ENCODE data around the gene FAM177B.
"Not testable (repeated sequence)": the region's sequence is repeated elsewhere in the genome, so short reads cannot be mapped to it uniquely, and the experiment has no call there.

Gene FAM177B

DNA sequence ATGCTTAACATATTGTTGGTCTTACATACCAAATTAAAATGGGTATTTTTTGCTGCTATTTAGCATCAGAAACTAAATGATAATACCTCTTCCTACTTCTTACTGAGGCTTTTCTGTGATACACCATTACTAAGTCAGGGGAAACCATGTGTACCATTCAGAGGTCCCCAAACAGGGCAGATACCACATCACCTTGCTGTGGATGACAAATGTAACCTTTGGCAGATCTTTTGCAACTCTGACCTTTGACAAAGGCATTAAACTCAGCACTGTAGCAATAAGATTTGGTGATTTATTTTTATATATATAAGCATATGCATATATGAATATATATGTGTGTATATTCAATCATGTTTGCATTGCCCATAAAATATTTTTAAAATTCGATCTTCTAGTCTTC, 2.9 kb downstream of the FAM177B start:
- no peak for DNase-seq (ENCODE audit: low read depth)

- DNase-seq (ENCODE audit: low read depth): not testable (repeated sequence)
Observed at GRCh38 chr1:222741630-222742457, 4.8 kb downstream of the FAM177B start.

- no peak for DNase-seq (ENCODE audit: low read depth)
Observed at GRCh38 chr1:222749927-222750326, 12.9 kb downstream of the FAM177B start.

DNA sequence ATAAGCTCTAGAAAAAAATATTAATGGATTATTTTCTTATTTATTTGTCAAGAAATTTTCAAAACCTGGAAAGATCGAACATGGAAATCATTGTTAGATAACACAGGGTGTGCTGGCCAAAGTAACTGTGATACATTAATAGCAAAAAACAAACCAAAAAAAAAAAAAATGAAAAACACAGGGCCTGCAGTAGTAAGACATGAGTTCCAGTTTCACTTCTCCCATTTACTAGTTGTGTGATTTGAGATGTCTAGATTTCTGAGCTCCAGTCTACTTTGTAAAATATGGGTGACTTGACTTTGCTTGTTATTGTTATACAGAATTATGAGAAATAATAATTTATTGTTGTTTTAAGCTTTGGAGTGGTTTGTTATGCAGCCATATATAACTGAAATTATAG, 13.6 kb downstream of the FAM177B start:
- no peak for DNase-seq (ENCODE audit: low read depth)

DNA sequence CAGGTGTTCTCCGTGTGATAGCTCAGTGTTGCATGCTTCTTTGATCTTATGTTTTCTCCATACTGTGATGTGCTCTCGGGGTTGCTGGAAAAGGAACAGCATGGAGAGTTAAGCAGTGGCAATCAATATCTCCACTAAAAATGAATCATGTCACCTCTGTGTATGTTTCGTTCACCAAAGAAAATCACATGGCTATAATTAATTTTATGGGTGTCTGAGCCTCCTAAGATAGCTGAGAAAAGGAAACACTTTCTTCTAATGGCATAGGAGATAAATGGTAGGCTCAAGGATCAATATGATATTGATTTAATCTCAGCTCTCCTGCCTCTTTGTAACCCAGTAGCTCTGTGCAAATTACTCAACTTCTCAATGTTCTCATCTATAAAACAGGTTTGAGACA, 14.3 kb downstream of the FAM177B start:
- no peak for DNase-seq (ENCODE audit: low read depth)

DNA sequence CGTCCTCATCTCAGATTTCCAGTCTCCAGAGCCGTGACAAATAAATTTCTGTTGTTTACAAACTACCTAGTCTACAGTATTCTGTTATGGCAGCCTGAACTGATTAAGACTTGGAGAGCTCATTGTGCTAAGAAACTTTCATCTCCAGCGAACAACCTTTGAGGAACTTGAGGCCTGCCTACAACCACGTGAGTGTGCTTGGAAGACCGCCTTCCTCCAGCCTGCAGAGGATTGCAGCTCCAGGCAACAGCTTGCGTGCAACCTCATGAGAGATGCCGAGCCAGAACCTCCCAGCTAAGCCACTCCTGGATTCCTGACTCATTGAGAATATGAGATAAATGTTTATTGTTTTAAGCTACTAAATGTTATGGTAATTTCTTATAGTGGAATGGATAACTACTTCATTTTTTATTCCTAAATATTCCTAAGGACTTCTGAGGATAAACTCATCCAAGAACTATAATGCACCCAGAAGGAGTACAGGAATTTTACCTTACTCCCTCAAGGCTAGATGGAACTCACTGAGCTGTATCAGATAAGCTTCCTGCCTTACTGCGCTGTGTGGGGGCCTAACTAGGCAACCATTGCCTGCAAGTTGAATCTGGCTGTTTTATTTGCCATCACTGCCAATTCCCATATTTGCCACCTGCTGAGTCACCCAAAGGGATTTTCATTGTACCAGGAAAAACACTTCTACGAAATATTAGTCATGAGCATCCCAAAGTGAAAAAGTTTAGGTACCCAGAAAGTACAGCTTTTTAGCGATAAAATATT, 17.6 kb downstream of the FAM177B start:
- no peak for DNase-seq (ENCODE audit: low read depth)

DNA sequence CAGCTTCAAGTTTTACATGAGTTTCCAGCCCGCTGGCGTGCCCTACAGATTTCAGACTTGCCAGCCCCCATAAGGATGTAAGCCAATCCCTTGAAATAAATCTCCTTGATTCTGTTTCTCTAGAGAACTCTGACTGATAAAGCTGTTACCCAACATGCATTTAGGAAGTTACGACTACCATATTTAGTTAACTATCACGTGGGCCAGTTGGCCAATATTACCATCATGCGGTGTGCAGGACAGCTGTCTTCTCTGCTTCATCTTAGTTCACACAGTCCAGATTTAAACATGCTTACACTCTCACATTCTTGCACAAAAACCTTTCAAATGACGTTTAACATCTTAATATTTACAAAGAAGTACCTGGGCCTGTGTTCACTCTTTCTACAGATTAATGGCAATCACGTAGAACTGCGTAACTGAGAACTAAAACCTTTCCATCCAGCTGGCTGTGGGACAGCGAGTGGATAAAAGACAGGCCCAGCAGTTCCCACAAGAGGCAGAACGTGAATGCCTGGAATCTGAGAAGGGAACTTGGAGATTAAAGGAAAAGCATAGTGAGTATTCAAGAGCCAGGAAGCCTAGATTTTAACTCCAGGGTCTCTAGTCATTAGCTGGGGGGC, 20.8 kb downstream of the FAM177B start:
- DNase-seq (ENCODE audit: low read depth): no peak

DNA sequence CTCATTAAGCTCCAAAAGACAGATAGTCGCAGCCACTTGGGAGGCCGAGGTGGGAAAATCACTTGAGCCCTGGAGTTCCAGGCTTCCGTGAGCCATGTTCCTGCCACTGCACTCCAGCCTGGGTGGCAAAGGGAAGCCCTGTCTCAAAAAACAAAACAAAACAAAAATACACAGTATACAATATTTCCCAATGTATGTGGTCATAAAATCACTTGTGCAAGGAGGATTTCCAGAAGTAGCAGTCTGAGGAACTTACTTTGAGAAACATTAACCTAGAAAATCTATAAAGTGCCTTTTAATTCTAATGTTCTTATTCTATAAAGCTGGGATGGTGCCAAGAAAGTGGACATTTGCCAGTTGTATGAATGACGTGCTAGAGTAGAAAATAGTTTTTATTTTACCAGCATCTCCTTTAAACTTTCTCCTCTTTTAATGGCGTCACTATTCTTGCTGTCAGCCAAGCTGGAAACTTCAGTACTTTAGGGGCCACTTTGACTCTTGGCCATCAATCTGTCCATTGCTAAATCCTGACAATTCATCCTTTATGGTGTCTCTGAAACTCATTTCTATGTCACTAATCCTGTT, 22.5 kb downstream of the FAM177B start:
- DNase-seq (ENCODE audit: low read depth): no peak

DNA sequence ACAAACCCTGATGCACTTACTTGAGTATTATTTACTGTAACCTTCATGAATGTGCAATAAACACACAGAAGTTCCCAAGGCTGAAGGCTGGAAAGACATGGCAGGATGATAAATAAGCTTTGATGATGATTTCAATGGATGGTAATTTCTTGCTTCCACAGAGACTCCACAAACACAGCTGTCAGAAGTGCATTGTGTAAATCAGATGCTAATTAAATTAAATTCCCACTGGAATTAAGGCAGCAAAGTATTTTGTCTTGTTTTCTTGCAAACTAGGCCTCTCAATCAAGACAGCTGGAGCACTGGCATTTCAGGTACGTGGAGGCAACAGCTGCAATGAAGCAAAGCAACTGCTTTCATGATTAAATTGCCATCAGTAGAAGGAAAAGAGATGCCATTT, 24.1 kb downstream of the FAM177B start:
- no peak for DNase-seq (ENCODE audit: low read depth)

- DNase-seq (ENCODE audit: low read depth): not testable (repeated sequence)
Observed at GRCh38 chr1:222762178-222762577, 25.2 kb downstream of the FAM177B start.

DNA sequence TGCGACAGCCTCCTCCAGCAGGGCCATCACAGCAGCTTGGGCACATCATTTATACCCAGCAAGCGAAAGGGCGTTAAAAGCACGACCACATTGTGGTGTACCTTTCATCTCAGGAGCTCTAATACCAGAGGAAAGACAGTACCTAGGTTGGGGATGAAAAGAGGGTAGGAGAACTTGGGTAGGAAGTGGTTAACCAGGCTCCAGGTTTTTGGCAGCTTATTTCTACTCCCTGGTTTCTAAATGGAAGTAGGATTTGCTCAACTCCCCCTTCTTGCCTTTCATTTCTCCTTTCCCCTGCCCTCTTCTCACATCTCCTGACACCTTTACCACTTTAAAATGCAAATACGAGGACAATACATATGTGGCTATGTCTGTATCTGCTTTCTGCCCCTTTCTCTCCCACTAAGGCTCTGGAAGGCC, 30.2 kb downstream of the FAM177B start:
- no peak for DNase-seq (ENCODE audit: low read depth)

DNA sequence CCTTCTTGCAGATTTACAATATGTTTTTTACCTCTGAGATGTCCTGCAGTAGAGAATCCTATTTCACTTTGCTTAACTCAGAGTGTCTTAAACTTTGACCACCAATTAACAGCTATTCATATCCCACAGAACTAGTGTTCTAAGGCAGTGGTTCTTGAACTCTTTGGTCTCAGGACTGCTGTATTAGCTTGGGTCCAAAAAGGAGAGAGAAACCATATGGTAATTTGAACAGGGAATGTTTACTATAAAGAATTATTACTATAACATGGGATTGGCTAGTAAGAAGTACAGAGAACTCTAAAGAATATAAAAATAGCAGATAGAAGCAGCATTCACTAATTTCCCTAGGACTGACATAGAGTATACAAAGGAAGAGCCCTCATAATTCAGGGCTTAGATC, 31.6 kb downstream of the FAM177B start:
- DNase-seq (ENCODE audit: low read depth): no peak

DNA sequence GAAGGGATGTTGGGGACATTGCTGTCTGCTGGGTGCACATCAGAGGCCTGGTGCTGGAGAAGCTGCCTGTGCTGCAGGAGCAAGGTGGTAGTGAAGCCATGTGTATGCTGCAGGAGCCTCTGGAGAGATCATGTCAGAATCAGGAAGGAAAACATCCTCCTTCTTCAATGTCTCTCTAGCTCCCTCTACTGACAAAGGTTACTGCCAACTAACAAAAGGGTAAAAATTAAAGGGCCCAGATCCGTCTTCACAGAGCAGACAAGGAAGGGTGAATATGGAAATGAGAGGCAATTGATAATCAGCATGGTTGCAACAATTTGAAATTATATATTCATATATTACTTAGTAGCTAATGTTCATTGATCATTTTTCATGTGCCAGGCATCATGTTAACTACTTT, 32.2 kb downstream of the FAM177B start:
- DNase-seq (ENCODE audit: low read depth): no peak

GRCh38 chr1:222769971-222770620, 33.1 kb downstream of the FAM177B start:
- no peak for DNase-seq (ENCODE audit: low read depth)

- no peak for DNase-seq (ENCODE audit: low read depth)
Observed at GRCh38 chr1:222772996-222773379, 36.0 kb downstream of the FAM177B start.

DNA sequence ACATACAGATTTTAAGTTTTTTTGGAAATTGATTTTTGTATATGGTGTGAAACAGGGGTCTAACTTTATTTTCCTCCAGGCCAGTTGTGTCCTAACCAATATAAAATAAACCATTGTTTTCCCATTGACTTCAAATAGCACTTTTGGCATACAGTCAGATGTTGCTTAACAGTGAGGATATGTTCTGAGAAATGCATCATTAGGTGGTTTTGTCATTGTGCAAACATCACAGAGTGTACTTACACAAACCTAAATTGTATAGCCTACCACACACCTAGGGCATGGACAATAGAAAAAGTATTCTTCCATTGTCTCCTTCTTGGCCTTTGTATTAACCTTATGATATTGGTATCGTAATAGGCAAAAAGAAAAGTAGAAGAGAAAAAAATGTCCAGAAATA, 40.5 kb downstream of the FAM177B start:
- no peak for DNase-seq (ENCODE audit: low read depth)

DNA sequence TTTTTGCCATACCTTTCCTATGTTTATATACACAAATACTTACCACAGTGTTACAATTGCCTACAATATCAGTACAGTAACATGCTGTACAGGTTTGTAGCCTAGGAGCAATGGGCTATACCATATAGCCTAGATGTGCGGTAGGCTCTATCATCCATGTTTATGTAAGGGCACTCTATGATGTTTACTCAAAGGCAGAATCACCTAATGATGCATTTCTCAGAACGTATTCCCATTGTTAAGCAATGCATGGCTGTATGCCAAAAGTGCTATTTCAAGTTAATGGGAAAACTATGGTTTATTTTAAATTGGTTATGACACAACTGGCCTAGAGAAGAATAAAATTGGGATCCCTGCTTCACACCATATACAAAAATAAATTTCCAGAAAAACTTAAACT, 41.0 kb downstream of the FAM177B start:
- DNase-seq (ENCODE audit: low read depth): no peak

GRCh38 chr1:222781251-222781650, 44.2 kb downstream of the FAM177B start:
- DNase-seq (ENCODE audit: low read depth): no peak

DNA sequence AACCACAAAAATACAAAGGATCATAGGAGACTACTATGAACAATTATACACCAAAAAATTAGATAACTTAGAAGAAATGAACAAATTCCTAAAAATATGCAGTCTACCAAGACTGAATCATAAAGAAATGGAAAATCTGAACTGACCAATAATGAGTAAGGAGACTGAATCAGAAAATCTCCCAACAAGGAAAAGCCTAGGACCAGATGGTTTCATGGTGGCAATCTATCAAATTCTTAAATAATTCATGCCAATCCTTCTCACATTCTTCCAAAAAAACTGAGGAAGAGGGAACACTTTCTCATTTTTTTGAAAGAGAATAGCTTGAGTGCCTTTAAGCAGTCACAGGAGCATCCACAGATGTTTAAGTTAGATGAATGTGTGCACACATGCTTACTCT, 46.0 kb downstream of the FAM177B start:
- DNase-seq (ENCODE audit: low read depth): no peak

DNA sequence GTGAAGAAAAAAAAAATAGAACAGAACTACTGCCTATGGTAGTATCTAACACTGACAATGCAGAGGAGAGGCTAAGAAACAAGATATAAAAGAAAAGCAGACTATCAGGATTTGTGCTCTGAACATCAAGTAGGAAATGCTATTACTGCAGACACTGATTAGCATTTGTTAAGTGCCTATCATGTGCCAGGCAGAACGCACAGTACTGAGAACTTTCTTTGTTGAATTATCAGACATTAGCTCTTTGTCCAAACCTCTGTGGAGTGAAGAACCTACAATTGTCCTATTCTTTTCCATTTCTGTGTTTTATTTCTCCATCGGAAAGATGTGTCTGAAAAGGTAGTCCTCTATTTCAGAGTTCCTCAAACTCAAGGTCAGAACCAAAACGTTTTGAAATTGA, 47.4 kb downstream of the FAM177B start:
- DNase-seq (ENCODE audit: low read depth): no peak

GRCh38 chr1:222784916-222785315, 47.9 kb downstream of the FAM177B start:
- DNase-seq (ENCODE audit: low read depth): no peak

DNA sequence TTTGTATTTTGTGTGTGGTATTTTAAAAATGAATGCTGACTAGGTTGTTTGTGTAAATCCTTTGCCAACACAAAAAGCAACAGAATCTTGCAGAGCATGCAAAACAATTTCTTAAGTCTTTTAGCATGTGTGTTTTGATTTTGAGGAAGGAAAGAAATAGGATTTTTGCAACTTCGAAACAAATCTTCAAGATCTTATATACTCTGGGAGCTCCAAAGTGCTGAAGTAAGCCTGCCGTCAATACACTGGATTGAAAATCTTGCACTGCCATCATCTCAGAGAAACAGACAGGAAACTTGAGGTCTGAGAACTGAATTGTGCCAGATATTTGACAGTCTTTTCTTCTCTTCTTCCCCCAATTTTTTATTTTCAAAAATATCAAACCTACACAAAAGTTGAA, 48.5 kb downstream of the FAM177B start:
- DNase-seq (ENCODE audit: low read depth): no peak

Measured in activated T-helper 1 cell treated with Interleukin-2 at 50 U/mL for 16 hours (primary cell).